SK-N-MC (cell line): Measurements from ENCODE around the gene CABP5.

Experiments
- EZH2 ChIP-seq: fragments of 200-600 bp; sonication (generic); IDR thresholded peaks from one replicate; pipeline ENCODE4 v1.6.1; 2017; ENCODE audit warnings: antibody characterized with exemption
- FOXP2 ChIP-seq: optimal IDR thresholded peaks from 2 replicates; pipeline ENCODE3; 2011; ENCODE audit warnings: mild to moderate bottlenecking, moderate library complexity; ENCODE audit not compliant: insufficient read depth; ENCODE audit errors: extremely low read length, control extremely low read depth
- POLR2AphosphoS5 ChIP-seq: IDR thresholded peaks from 2 replicates; pipeline ENCODE4 v1.6.1; 2012; ENCODE audit warnings: mild to moderate bottlenecking, low read depth, low read length, borderline replicate concordance

- TF ChIP-seq EZH2 (no peak), POLR2AphosphoS5 (no peak), FOXP2 (no peak)
Measured at GRCh38 chr19:48081106-48081505, 37.2 kb upstream of the CABP5 start.
